GM23248 (cell line): Measurements from ENCODE around the gene RSPH10B.
"Not testable (repeated sequence)": the region's sequence is repeated elsewhere in the genome, so short reads cannot be mapped to it uniquely, and the experiment has no call there.

Source experiments
- EZH2 ChIP-seq: fragments of 200-600 bp; sonication (generic); IDR thresholded peaks from 2 replicates; pipeline ENCODE4 v1.6.1; 2018; ENCODE audit warnings: antibody characterized with exemption, mild to moderate bottlenecking; ENCODE audit not compliant: insufficient read depth, poor library complexity, severe bottlenecking
- EZH2phosphoT487 ChIP-seq: fragments of 200-600 bp; sonication (generic); IDR thresholded peaks from 2 replicates; pipeline ENCODE4 v1.6.1; 2018; ENCODE audit warnings: antibody characterized with exemption, moderate library complexity, mild to moderate bottlenecking, low read depth; ENCODE audit not compliant: insufficient read depth

GRCh38 chr7:5880106-5880505, 90.4 kb downstream of the RSPH10B start:
- TF ChIP-seq EZH2phosphoT487, EZH2: not testable (repeated sequence)
